Tibial artery (tissue), 4 donors: ENCODE results near the gene HDAC4.

Experiments
- DNase-seq, 2 donors: peaks; one replicate each; pipeline ENCODE4 v3.0.0-alpha.2; 2019
- H3K27ac ChIP-seq, 2 donors: fragments of 200-600 bp; sonication (generic) in 1 of 2; 1 replicate in 1 of 2; 2 replicates in 1 of 2; pipeline ENCODE4 v1.5.1; 2018 to 2019; ENCODE audit warnings: mild to moderate bottlenecking in 1 of 2
- H3K27me3 ChIP-seq, 2 donors: fragments of 200-600 bp; sonication (generic) in 1 of 2; one replicate each; pipeline versions ENCODE4 v1.5.1 to v1.6.0; 2016 to 2019
- H3K36me3 ChIP-seq, 3 donors: fragments of 200-600 bp; sonication (generic) in 2 of 3; one replicate each; pipeline ENCODE4 v1.5.1; 2016 to 2019; ENCODE audit warnings: mild to moderate bottlenecking in 2 of 3
- H3K4me1 ChIP-seq, 4 donors: fragments of 200-600 bp; sonication (generic) in 2 of 4; 1 replicate in 3 of 4; 2 replicates in 1 of 4; pipeline ENCODE4 v1.5.1; 2016 to 2019
- H3K4me3 ChIP-seq, 2 donors: fragments of 200-600 bp; sonication (generic) in 1 of 2; 1 replicate in 1 of 2; 2 replicates in 1 of 2; pipeline ENCODE4 v1.5.1; 2018 to 2019; ENCODE audit warnings: mild to moderate bottlenecking in 2 of 2
- H3K9me3 ChIP-seq, 3 donors: fragments of 200-600 bp; sonication (generic) in 1 of 3; one replicate each; pipeline ENCODE4 v1.5.1; 2016 to 2019
- intact Hi-C: fragments of 100-400 bp; cut with DNase I; formaldehyde crosslinking; loops from one replicate; pipeline ENCODE4 v1.15.0; 2023; ENCODE audit warnings: low total_unique reads
- TF ChIP-seq, protein P1 (sequence below), 2 experiments: fragments of 200-600 bp in 1 of 2; fragments of 450-650 bp in 1 of 2; IDR thresholded peaks; one replicate each; pipeline ENCODE4 v1.5.1; 2017 to 2019; ENCODE audit warnings: antibody characterized with exemption in 2 of 2, mild to moderate bottlenecking in 1 of 2, moderate library complexity in 1 of 2

The HDAC4 gene

DNA sequence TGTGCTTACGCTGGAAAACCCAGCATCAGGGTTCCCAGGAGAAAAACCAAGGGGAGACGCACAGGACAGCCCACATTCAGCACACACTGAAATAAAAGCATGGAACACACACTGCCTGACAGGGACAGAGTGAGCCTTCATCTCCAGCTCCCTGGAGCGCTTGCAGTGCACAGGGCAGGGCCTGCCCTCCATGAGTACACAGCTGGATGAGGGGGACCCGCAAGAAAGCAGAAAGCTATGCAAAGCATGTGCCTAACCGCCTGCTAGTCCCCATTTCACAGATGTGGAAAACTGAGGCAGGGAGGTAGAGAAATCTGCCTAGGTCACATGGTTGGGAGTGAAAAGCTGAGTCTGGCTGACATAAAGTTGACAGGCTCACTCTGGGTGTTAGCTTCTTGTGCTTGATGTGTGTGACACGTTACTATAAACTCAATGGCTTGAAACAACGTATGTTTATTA is 187.1 kb downstream of the HDAC4 start:
- TF ChIP-seq, protein P1, sequence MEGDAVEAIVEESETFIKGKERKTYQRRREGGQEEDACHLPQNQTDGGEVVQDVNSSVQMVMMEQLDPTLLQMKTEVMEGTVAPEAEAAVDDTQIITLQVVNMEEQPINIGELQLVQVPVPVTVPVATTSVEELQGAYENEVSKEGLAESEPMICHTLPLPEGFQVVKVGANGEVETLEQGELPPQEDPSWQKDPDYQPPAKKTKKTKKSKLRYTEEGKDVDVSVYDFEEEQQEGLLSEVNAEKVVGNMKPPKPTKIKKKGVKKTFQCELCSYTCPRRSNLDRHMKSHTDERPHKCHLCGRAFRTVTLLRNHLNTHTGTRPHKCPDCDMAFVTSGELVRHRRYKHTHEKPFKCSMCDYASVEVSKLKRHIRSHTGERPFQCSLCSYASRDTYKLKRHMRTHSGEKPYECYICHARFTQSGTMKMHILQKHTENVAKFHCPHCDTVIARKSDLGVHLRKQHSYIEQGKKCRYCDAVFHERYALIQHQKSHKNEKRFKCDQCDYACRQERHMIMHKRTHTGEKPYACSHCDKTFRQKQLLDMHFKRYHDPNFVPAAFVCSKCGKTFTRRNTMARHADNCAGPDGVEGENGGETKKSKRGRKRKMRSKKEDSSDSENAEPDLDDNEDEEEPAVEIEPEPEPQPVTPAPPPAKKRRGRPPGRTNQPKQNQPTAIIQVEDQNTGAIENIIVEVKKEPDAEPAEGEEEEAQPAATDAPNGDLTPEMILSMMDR (IDR thresholded peaks at IDR 0.05): no peak
- no peak for DNase-seq
- H3K4me1 ChIP-seq: no peaks in the 10 kb centered on the region
- H3K27me3 ChIP-seq: no peaks in the 10 kb centered on the region
- intact Hi-C loops: no loop called here
- no peaks in the 10 kb centered on the region for H3K36me3 ChIP-seq
- no peaks in the 10 kb centered on the region for H3K9me3 ChIP-seq
- H3K4me3 ChIP-seq: no peak overlapping the region
- H3K27ac ChIP-seq: no peak overlapping the region

DNA sequence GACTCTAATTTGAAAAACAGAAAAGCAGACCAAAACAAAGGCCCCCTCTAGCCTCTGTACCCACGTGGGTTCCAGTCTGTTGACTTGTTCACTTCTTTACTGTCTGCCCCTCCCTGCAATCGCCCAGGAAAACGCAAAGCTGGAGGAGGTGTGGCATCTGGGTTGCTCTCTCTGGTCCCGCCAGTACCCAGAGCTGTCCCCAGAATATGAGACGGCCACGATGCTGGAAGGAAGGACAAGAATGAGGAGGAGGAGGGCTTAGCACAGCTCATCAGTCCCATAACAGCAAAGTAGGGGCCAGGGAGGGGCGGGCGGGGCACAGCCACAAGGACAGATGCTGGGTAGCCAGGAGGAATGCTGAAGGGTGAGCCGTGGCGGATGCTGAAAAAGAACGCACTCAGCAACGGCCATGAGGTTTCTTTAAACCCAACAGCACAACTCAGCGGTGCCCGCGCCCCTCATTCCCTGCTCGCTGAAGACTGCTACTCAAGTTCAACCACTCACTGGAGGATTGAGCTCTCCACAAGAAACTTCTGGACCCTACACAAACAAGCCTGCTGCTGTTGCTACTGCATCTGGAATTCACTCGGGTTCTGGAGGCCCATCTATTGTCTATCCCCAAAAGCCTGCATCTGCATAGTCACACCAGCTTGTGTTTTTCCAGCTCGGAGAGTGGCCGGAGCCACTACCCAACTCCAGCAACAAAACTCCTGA is 187.7 kb downstream of the HDAC4 start:
- Histone ChIP-seq H3K4me3 (no peak overlapping the region), H3K4me1 (no peaks in the 10 kb centered on the region), H3K36me3 (no peaks in the 10 kb centered on the region), H3K9me3 (no peaks in the 10 kb centered on the region), H3K27me3 (no peaks in the 10 kb centered on the region), H3K27ac (no peak overlapping the region)
- intact Hi-C loops: no loop called here
- DNase-seq: no peak
- TF ChIP-seq, protein P1 (IDR thresholded peaks at IDR 0.05): no peak

DNA sequence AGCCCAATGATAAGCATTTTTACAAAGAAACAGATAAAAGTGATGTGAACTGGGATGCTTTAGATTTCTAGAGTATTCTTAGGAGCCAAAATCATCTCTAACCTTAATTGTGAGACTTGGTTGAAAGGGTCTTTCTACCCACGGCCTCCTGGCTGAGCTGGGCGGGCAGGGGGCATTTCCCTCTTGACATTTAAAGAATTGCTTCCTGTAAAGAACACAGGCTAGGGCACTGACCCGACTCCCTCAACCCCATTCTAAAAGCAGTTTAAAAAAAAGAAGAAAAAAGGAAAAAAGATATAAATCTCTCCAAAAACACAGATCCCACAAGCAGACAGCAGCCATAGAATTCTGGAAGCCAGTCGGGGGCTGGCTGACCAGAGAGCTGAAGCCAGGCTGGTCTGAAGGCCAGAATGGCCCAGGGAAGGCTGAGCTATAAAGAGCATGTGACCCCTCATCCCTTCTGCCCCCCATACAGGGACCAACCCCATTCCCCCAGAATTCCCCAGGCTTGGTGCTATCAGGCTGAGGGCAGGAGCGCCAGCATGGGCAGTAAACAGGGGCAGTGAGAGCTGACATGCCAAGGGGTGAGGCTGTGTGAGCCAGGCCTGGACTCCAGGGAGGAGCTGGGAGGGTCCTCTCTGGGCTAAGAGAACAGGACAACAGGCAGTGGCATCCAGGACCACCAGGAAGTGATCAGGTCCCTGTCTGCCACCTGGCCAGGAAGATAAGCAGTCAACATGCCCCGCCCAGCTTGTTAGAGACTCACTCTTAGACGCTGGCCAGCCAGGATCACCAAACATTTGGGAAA is 188.5 kb downstream of the HDAC4 start:
- TF ChIP-seq, protein P1 (IDR thresholded peaks at IDR 0.05): no peak
- H3K4me1 ChIP-seq: no peaks in the 10 kb centered on the region
- intact Hi-C loops: no loop called here
- H3K4me3 ChIP-seq: no peak overlapping the region
- DNase-seq: no peak
- H3K27me3 ChIP-seq: no peaks in the 10 kb centered on the region
- H3K9me3 ChIP-seq: no peaks in the 10 kb centered on the region
- H3K27ac ChIP-seq: no peak overlapping the region
- no peaks in the 10 kb centered on the region for H3K36me3 ChIP-seq

DNA sequence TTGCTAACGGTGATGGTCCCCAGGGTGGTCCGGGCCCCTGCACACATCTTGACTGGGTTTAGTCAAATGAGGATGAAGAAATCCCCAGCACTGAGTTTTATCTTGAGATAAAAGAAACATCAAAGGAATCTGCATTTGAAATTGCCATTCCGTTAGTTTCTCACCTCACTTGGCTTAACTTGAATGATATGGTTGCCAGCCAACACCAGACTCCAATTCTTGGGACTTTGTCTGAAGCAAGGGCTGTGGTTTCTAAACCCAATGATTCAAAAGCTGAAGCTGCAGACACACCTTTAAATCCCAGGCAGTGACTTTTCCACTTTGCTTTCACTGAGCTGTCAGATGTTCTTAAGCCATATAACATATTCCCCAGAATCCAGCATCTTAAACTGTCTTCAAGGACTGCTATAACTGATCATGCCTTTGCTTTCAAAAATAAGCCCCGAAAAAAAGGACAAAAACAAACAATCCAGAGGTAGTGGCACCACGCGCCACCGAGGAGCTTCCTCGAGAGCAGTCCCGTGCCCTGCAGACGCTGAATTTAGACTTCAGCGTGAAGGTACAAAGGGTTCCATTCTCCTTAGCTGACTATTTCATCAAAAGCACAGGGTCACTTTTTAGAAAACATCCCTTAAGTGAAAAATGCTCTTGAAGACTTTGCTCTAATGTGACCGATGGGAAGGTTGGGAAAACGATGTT is 189.3 kb downstream of the HDAC4 start:
- no peaks in the 10 kb centered on the region for H3K36me3 ChIP-seq
- H3K27ac ChIP-seq: no peak overlapping the region
- no peaks in the 10 kb centered on the region for H3K9me3 ChIP-seq
- no peak overlapping the region for H3K4me3 ChIP-seq
- TF ChIP-seq, protein P1 (IDR thresholded peaks at IDR 0.05): no peak
- DNase-seq: no peak
- H3K27me3 ChIP-seq: no peaks in the 10 kb centered on the region
- no peaks in the 10 kb centered on the region for H3K4me1 ChIP-seq
- intact Hi-C loops: no loop called here

DNA sequence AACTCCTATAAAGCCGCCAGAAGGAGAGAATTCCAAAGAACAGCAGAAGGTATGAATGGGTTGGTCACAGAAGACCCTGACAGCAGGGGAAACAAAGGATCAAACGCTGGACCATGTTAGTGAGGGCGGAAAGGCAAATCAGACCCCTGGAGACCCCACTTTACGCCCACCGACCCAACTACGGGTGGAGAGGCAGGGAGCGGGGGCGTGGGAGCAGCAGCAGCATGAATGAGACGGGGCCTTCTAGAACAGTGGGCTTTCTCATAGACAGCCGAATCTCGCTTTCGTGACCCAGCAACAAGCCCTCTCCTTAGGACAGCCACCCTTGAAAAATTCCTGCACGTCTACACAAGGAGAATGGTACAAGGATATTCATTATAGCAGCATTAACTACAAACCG is 191.0 kb downstream of the HDAC4 start:
- no peaks in the 10 kb centered on the region for H3K36me3 ChIP-seq
- no peak overlapping the region for H3K27ac ChIP-seq
- no peaks in the 10 kb centered on the region for H3K4me1 ChIP-seq
- intact Hi-C loops: no loop called here
- H3K4me3 ChIP-seq: no peak overlapping the region
- H3K27me3 ChIP-seq: no peaks in the 10 kb centered on the region
- TF ChIP-seq, protein P1 (IDR thresholded peaks at IDR 0.05): no peak
- H3K9me3 ChIP-seq: no peaks in the 10 kb centered on the region
- no peak for DNase-seq
